Measurements from ENCODE around the gene HSD3B2. TPM values are rescaled to one million over a fixed set of nuclear protein-coding genes. Genes with fewer than 3 reads are reported as not detected.
A peak's percentile ranks its signal among the peaks of the same experiment; 100 is the strongest.

Gene HSD3B2
- total RNA-seq, 1 donor from 2014 or later, result not detected

- H3K9me3 Mint-ChIP-seq, result no peaks in the 10 kb centered on the region
- no peaks in the 10 kb centered on the region for H3K36me3 Mint-ChIP-seq
- no peaks in the 10 kb centered on the region for H3K4me1 ChIP-seq
- H2AFZ ChIP-seq (replicated peaks), result peak overlapping the region; percentile 40
- no peak overlapping the region for H3K9ac ChIP-seq
- no peaks in the 10 kb centered on the region for H3K4me1 Mint-ChIP-seq
- no peaks in the 10 kb centered on the region for H3K9me3 ChIP-seq (ENCODE audit: low read depth)
- no peaks in the 10 kb centered on the region for H4K20me1 ChIP-seq (ENCODE audit: low read depth)
- H3K4me3 ChIP-seq, result no peak overlapping the region
- peak; percentile 17 for DNase-seq (ENCODE audit: low spot score)
- H3K79me2 ChIP-seq (ENCODE audit: low read depth), result no peaks in the 10 kb centered on the region
- no peaks in the 10 kb centered on the region for H3F3A ChIP-seq (ENCODE audit: low read depth)
- H3K27ac ChIP-seq, result no peak overlapping the region
- no peaks in the 10 kb centered on the region for H3K36me3 ChIP-seq
- H3K4me2 ChIP-seq, result no peak overlapping the region
- TF ChIP-seq EZH2 (IDR thresholded peaks at IDR 0.05) (no peak), CTCF (IDR thresholded peaks at IDR 0.05) (no peak), EZH2phosphoT487 (IDR thresholded peaks at IDR 0.05) (no peak)
- no peak overlapping the region for H3K4me3 Mint-ChIP-seq
- no peaks in the 10 kb centered on the region for H3K27me3 ChIP-seq
- no peak overlapping the region for H3K27ac Mint-ChIP-seq
- H3K27me3 Mint-ChIP-seq (ENCODE audit: insufficient read depth, low read depth), result peaks cover 2% of the 10 kb centered on the region
These were observed 25.9 kb downstream of the HSD3B2 start for GRCh38 chr1:119440721-119441307.

- no peak overlapping the region for H3K27ac ChIP-seq
These were observed 27.8 kb downstream of the HSD3B2 start for GRCh38 chr1:119442756-119443155.

GRCh38 chr1:119446321-119446720 lies 31.4 kb downstream of the HSD3B2 start:
- Mint-ChIP-seq H3K36me3 (no peaks in the 10 kb centered on the region), H3K27ac (no peak overlapping the region), H3K4me1 (peaks cover 12% of the 10 kb centered on the region), H3K27me3 (ENCODE audit: insufficient read depth, low read depth) (peaks cover 2% of the 10 kb centered on the region), H3K4me3 (no peak overlapping the region), H3K9me3 (no peaks in the 10 kb centered on the region)
- TF ChIP-seq EZH2phosphoT487 (IDR thresholded peaks at IDR 0.05) (no peak), CTCF (IDR thresholded peaks at IDR 0.05) (no peak), EZH2 (IDR thresholded peaks at IDR 0.05) (no peak)
- no peak overlapping the region for H2AFZ ChIP-seq (replicated peaks)
- no peak for DNase-seq (ENCODE audit: low spot score)
- H3K4me3 ChIP-seq, result no peak overlapping the region
- no peaks in the 10 kb centered on the region for H3K36me3 ChIP-seq
- no peaks in the 10 kb centered on the region for H3K79me2 ChIP-seq (ENCODE audit: low read depth)
- no peaks in the 10 kb centered on the region for H3F3A ChIP-seq (ENCODE audit: low read depth)
- H3K9me3 ChIP-seq (ENCODE audit: low read depth), result no peaks in the 10 kb centered on the region
- H3K9ac ChIP-seq, result no peak overlapping the region
- no peaks in the 10 kb centered on the region for H4K20me1 ChIP-seq (ENCODE audit: low read depth)
- no peak overlapping the region for H3K27ac ChIP-seq
- no peak overlapping the region for H3K4me2 ChIP-seq
- peaks cover under 1% of the 10 kb centered on the region for H3K4me1 ChIP-seq
- no peaks in the 10 kb centered on the region for H3K27me3 ChIP-seq

More at GRCh38 chr1:119442756-119443155, 27.8 kb downstream of the HSD3B2 start:
- Mint-ChIP-seq H3K4me1 (no peaks in the 10 kb centered on the region), H3K27me3 (ENCODE audit: insufficient read depth, low read depth) (no peaks in the 10 kb centered on the region), H3K4me3 (no peak overlapping the region), H3K27ac (no peak overlapping the region), H3K36me3 (no peaks in the 10 kb centered on the region), H3K9me3 (no peaks in the 10 kb centered on the region)
- Histone ChIP-seq H3K79me2 (ENCODE audit: low read depth) (no peaks in the 10 kb centered on the region), H3K4me1 (no peaks in the 10 kb centered on the region), H3K36me3 (no peaks in the 10 kb centered on the region), H3K4me3 (no peak overlapping the region), H3K4me2 (no peak overlapping the region), H3K9ac (no peak overlapping the region), H3F3A (ENCODE audit: low read depth) (no peaks in the 10 kb centered on the region), H3K9me3 (ENCODE audit: low read depth) (no peaks in the 10 kb centered on the region), H2AFZ (replicated peaks) (no peak overlapping the region), H3K27me3 (no peaks in the 10 kb centered on the region), H4K20me1 (ENCODE audit: low read depth) (no peaks in the 10 kb centered on the region)
- DNase-seq (ENCODE audit: low spot score), result no peak
- TF ChIP-seq CTCF (IDR thresholded peaks at IDR 0.05) (no peak), EZH2 (IDR thresholded peaks at IDR 0.05) (no peak), EZH2phosphoT487 (IDR thresholded peaks at IDR 0.05) (no peak)
